ENCODE measurements around the gene FAM76B. TPM values are rescaled to one million over a fixed set of nuclear protein-coding genes. Genes with fewer than 3 reads are reported as not detected.

FAM76B gene
- total RNA-seq, 1 experiment from 2014 or later: 13.3 TPM

- peak overlapping the region; percentile 86; the same call in 1 of the 2 replicates for H3K4me3 ChIP-seq (ENCODE audit: low read length)
- H3K79me2 ChIP-seq (ENCODE audit: low read length): peaks cover 83% of the 10 kb centered on the region
- H3K9me3 ChIP-seq (ENCODE audit: low read length): no peaks in the 10 kb centered on the region
- H3K36me3 ChIP-seq (ENCODE audit: low read depth, low read length): no peaks in the 10 kb centered on the region
- BruUV-seq (replicated peaks): no TSS peak
- H3K27me3 ChIP-seq (ENCODE audit: low read length): no peaks in the 10 kb centered on the region
- DNase-seq (no peak), ATAC-seq (no peak)
- peak overlapping the region; percentile 97 for H3K4me2 ChIP-seq (ENCODE audit: low read length)
- H2AFZ ChIP-seq (ENCODE audit: low read length): no peak overlapping the region
- ChIA-PET POLR2A (ENCODE audit: unreplicated experiment) (no interaction called here), CTCF (no interaction called here)
- H3F3A ChIP-seq (ENCODE audit: low read length, unreplicated experiment): no peaks in the 10 kb centered on the region
- no peak overlapping the region for H3K27ac ChIP-seq (ENCODE audit: low read length)
- no peaks in the 10 kb centered on the region for H3K9me2 ChIP-seq (replicated peaks; ENCODE audit: low read length)
- H3K4me1 ChIP-seq (ENCODE audit: insufficient read depth, low read length): peaks cover 39% of the 10 kb centered on the region
- intact Hi-C loops (cut with micrococcal nuclease): loop anchor here (5.0 kb wide), 1 partner anchor 245 kb away; no protein-coding TSS in a partner anchor
- H3K9ac ChIP-seq (ENCODE audit: low read length): no peak overlapping the region
- H4K20me1 ChIP-seq (ENCODE audit: low read length): 0 out of 2 replicates have a peak, but pooled peaks cover 8% of the 10 kb centered on the region
- TF ChIP-seq EZH2phosphoT487 (IDR thresholded peaks at IDR 0.05; ENCODE audit: borderline replicate concordance, low read length): no peak
- TF ChIP-seq EZH2 (IDR thresholded peaks at IDR 0.05; ENCODE audit: low read length, unreplicated experiment): no peak
- no peak for TF ChIP-seq CTCF (conservative IDR thresholded peaks at IDR 0.05; ENCODE audit: low read depth, low read length)
These were observed 3.1 kb upstream of the FAM76B start for GRCh38 chr11:95792700-95793099.

GRCh38 chr11:95792200-95792599 lies 2.6 kb upstream of the FAM76B start:
- no TSS peak for BruUV-seq (replicated peaks)
- POLR2A ChIA-PET (ENCODE audit: unreplicated experiment): no interaction called here
- no peak for DNase-seq
- peak overlapping the region; percentile 97 for H3K4me2 ChIP-seq (ENCODE audit: low read length)
- no peak for ATAC-seq
- no peaks in the 10 kb centered on the region for H3K9me2 ChIP-seq (replicated peaks; ENCODE audit: low read length)
- intact Hi-C loops (cut with micrococcal nuclease): loop anchor here (5.0 kb wide), 1 partner anchor 245 kb away; no protein-coding TSS in a partner anchor
- no peaks in the 10 kb centered on the region for H3F3A ChIP-seq (ENCODE audit: low read length, unreplicated experiment)
- H3K36me3 ChIP-seq (ENCODE audit: low read depth, low read length): no peaks in the 10 kb centered on the region
- no peak overlapping the region for H2AFZ ChIP-seq (ENCODE audit: low read length)
- peaks cover 81% of the 10 kb centered on the region for H3K79me2 ChIP-seq (ENCODE audit: low read length)
- no peak overlapping the region for H3K27ac ChIP-seq (ENCODE audit: low read length)
- no peak for TF ChIP-seq EZH2phosphoT487 (IDR thresholded peaks at IDR 0.05; ENCODE audit: borderline replicate concordance, low read length)
- peak overlapping the region; percentile 89; the same call in 1 of the 2 replicates for H3K9ac ChIP-seq (ENCODE audit: low read length)
- peaks cover 42% of the 10 kb centered on the region for H3K4me1 ChIP-seq (ENCODE audit: insufficient read depth, low read length)
- no peaks in the 10 kb centered on the region for H3K27me3 ChIP-seq (ENCODE audit: low read length)
- peak overlapping the region; percentile 86 for H3K4me3 ChIP-seq (ENCODE audit: low read length)
- H3K9me3 ChIP-seq (ENCODE audit: low read length): no peaks in the 10 kb centered on the region
- H4K20me1 ChIP-seq (ENCODE audit: low read length): 0 out of 2 replicates have a peak, but pooled peaks cover 8% of the 10 kb centered on the region
- CTCF ChIA-PET: no interaction called here

- ChIA-PET CTCF (no interaction called here), POLR2A (ENCODE audit: unreplicated experiment) (no interaction called here)
- H2AFZ ChIP-seq (ENCODE audit: low read length): peak overlapping the region; percentile 94
- H3K27me3 ChIP-seq (ENCODE audit: low read length): no peaks in the 10 kb centered on the region
- H3K4me1 ChIP-seq (ENCODE audit: insufficient read depth, low read length): peaks cover 42% of the 10 kb centered on the region
- peak overlapping the region; percentile 86 for H3K4me3 ChIP-seq (ENCODE audit: low read length)
- intact Hi-C loops (cut with micrococcal nuclease): loop anchor here (2.0 to 5.0 kb wide), 3 partner anchors 133 to 515 kb away; partner anchors contain the start of gene MTMR2
- no peaks in the 10 kb centered on the region for H3K9me3 ChIP-seq (ENCODE audit: low read length)
- 0 out of 2 replicates have a peak, but pooled peaks cover 8% of the 10 kb centered on the region for H4K20me1 ChIP-seq (ENCODE audit: low read length)
- DNase-seq (no peak), ATAC-seq (no peak)
- BruUV-seq (replicated peaks): no TSS peak
- H3K36me3 ChIP-seq (ENCODE audit: low read depth, low read length): no peaks in the 10 kb centered on the region
- H3F3A ChIP-seq (ENCODE audit: low read length, unreplicated experiment): no peaks in the 10 kb centered on the region
- H3K79me2 ChIP-seq (ENCODE audit: low read length): peaks cover 79% of the 10 kb centered on the region
- no peak overlapping the region for H3K27ac ChIP-seq (ENCODE audit: low read length)
- peak overlapping the region; percentile 89 for H3K9ac ChIP-seq (ENCODE audit: low read length)
- H3K4me2 ChIP-seq (ENCODE audit: low read length): peak overlapping the region; percentile 97
- TF ChIP-seq EZH2 (IDR thresholded peaks at IDR 0.05; ENCODE audit: low read length, unreplicated experiment): no peak
- no peak for TF ChIP-seq CTCF (conservative IDR thresholded peaks at IDR 0.05; ENCODE audit: low read depth, low read length)
- no peak for TF ChIP-seq EZH2phosphoT487 (IDR thresholded peaks at IDR 0.05; ENCODE audit: borderline replicate concordance, low read length)
- H3K9me2 ChIP-seq (replicated peaks; ENCODE audit: low read length): no peaks in the 10 kb centered on the region
These were observed 2.1 kb upstream of the FAM76B start for GRCh38 chr11:95791709-95792033.
